DMS53 treated with DMSO at 0.1 percent for 48 hours (cell line): ENCODE data around the gene LHFPL3.
"Not testable (repeated sequence)": the region's sequence is repeated elsewhere in the genome, so short reads cannot be mapped to it uniquely, and the experiment has no call there.

Experiments used
- DNase-seq: peaks from one replicate; lab custom pipeline; 2025; ENCODE audit not compliant: unreplicated experiment; lab: John Stamatoyannopoulos, UW

LHFPL3 gene

GRCh38 chr7:104677587-104677986 is 349.2 kb downstream of the LHFPL3 start:
- no peak for DNase-seq

GRCh38 chr7:104679085-104679484 is 350.7 kb downstream of the LHFPL3 start:
- DNase-seq, result no peak

- no peak for DNase-seq
Observed at GRCh38 chr7:104686286-104686685, 357.9 kb downstream of the LHFPL3 start.

- DNase-seq, result no peak
Observed at GRCh38 chr7:104694710-104695109, 366.3 kb downstream of the LHFPL3 start.

- DNase-seq, result no peak
Observed at GRCh38 chr7:104695563-104695962, 367.2 kb downstream of the LHFPL3 start.

- DNase-seq, result no peak
Observed at GRCh38 chr7:104700336-104700735, 371.9 kb downstream of the LHFPL3 start.

DNA sequence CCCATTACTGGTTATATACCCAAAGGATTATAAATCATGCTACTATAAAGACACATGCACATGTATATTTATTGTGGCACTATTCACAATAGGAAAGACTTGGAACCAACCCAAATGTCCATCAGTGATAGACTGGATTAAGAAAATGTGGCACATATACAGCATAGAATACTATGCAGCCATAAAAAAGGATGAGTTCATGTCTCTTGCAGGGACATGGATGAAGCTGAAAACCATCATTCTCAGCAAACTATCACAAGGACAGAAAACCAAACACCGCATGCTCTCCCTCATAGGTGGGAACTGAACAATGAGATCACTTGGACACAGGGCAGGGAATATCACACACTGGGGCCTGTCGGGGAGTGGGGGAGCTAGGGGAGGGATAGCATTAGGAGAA is 392.6 kb downstream of the LHFPL3 start:
- DNase-seq, result not testable (repeated sequence)

DNA sequence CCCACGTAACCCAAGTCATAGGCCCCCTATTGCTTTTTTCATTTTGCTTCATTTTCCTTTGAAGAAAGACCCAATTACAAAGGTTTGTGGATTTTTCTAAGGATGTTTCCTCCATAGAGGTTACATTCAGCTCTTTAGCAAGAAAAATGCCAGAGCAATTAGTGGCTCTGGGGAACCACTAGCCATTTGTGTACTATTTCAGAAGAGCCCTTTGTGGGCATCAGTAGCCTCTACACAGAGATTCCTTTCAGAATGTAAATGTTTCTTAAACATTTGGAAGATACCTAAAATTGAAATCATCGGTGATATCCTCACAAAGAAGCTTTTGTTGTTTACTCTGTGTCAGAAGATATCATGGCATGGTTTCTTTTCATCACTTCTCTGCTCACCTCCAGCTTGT is 394.6 kb downstream of the LHFPL3 start:
- no peak for DNase-seq

- no peak for DNase-seq
Observed at GRCh38 chr7:104758504-104758903, 430.1 kb downstream of the LHFPL3 start.

DNA sequence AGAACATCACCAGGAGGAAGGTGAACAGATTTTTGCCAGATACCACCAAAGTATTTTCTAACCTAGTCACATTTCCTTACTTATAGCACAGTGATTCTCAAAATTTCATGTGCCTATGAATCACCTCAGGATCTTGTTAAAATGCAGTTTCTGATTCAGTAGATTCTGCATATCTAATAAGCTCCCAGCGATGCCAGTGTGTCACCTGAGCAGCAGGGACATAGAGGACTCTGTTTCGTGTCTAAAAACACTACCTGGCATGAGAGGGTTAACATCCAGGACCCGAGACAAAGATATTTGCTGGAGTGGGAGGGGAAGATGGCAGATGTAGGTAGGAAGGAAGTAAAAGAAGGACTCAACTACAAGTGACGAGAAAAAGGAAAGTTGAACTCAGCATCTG is 433.5 kb downstream of the LHFPL3 start:
- no peak for DNase-seq

DNA sequence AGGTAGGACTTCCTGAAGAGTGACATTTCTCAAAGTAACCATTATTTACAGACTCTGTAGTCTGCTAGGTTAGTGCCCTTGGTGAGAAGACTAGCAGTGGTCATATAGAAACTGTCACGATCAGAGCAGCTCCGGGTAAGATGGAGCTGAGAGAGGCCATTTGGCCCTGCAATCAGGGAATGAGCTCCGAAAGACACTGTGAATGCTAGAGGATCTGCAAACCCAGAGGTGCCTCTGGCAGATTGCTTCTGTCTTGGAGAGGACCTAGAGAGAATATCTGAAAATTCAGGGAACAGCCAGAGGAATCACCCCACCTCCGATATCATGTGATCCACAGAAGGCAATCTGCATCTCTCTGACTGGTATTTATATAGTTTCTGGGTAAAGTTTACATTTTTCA is 438.7 kb downstream of the LHFPL3 start:
- DNase-seq, result no peak

GRCh38 chr7:104767826-104768536 is 439.6 kb downstream of the LHFPL3 start:
- no peak for DNase-seq

GRCh38 chr7:104772405-104773345 is 444.3 kb downstream of the LHFPL3 start:
- DNase-seq, result no peak

- no peak for DNase-seq
Observed at GRCh38 chr7:104773796-104774195, 445.4 kb downstream of the LHFPL3 start.

GRCh38 chr7:104775531-104775930 is 447.1 kb downstream of the LHFPL3 start:
- DNase-seq, result no peak

- DNase-seq, result no peak
Observed at GRCh38 chr7:104777301-104777800, 448.9 kb downstream of the LHFPL3 start.

GRCh38 chr7:104779888-104780287 is 451.5 kb downstream of the LHFPL3 start:
- no peak for DNase-seq

DNA sequence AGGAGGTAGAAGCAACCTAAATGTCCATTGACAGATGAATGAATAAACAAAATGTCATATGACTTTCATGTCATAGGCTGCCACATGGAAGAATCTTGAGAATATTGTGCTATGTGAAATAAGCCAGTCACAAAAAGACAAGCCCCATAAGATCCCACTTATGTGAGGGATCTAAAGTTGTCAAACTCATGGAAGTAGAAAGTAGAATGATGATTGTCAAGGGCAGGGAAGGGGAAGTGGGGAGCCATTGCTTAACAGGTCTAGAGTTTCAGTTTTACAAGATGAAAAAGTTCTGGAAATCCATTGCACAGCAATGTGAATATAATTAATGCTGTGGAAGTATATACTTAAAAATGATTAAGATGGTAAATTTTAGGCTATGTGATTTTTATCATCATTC is 456.3 kb downstream of the LHFPL3 start:
- no peak for DNase-seq

DNA sequence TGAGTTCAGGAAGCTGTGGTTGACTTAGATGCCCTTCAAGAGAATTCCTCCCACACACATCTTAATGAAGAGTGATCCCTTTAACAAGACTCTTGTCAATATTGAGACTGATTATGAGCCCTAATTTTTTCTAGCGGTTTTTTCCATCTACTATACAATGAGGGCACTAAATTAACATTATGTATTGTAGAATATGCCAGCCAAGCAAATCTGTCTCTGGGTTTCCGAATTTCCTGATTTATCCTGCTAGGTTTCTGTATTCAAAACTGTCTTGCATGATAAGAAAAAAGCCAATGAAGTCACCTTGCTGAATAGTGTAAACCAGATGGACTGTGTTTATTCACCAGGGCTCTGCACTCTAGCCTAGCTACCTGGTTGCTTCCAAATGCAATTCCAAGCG is 461.4 kb downstream of the LHFPL3 start:
- DNase-seq, result no peak

- no peak for DNase-seq
Observed at GRCh38 chr7:104790440-104790839, 462.0 kb downstream of the LHFPL3 start.

- DNase-seq, result peak; percentile 32
Observed at GRCh38 chr7:104791080-104791479, 462.7 kb downstream of the LHFPL3 start.

- DNase-seq, result no peak
Observed at GRCh38 chr7:104793066-104793465, 464.7 kb downstream of the LHFPL3 start.
